DMS79 treated with DMSO at 0.1 percent for 48 hours (cell line): Measurements from ENCODE around the gene SHH.

Experiments
- DNase-seq: peaks from one replicate; lab custom pipeline; 2025; lab: John Stamatoyannopoulos, UW

Gene SHH

DNA sequence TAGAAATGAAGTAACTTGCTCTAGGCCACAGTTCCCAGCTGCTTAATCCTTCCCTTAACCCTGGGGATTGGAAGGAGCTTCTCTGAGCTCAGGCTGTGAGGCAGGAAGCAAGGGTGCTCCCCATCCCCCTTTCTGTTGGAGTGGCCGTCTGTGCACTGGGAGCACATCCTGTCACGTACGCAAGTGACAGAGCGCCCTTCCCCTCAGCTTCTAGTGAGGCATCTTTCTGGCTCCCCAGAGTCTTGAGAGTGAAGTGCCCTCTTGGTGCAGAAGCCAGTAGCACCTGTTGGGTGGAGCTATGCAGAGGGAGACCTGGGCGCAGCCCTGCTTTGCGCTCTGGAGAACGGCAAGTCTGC lies 47.8 kb downstream of the SHH start:
- no peak for DNase-seq

DNA sequence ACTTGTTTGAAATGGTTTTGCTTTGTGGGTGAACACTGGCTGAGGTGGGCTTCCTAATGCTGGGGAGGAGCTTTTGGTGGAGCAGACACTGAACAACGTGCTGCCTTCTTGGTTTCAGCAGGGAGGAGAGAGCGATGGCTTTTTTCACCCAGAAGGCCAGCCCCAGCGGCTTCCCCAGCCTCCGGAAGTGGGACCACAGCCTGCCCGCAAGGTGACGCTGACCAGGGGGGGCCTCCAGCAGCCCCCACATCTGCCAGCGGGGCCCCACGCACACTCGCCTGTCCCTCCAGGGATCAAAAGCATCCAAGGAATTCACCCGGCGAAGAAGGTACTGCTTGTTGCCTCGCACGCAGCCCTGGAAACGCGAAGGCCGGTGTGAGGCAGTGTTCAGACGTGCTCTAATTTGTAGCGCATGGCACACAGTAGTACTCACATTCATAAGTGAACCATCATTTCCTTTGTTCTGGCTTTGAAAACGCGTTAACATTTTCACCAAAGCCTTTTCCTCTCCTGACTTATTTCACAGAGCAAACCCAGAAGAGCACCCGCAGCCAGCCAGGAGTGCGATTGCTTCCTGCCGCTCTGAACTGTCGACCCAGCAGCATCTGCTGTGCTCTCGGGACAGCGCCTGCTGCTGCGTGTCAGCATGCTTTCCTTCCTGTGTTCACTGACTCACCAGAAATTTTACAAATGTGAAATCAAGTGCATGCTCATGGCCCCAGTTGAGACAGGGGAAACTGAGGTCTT lies 48.4 kb downstream of the SHH start:
- no peak for DNase-seq

DNA sequence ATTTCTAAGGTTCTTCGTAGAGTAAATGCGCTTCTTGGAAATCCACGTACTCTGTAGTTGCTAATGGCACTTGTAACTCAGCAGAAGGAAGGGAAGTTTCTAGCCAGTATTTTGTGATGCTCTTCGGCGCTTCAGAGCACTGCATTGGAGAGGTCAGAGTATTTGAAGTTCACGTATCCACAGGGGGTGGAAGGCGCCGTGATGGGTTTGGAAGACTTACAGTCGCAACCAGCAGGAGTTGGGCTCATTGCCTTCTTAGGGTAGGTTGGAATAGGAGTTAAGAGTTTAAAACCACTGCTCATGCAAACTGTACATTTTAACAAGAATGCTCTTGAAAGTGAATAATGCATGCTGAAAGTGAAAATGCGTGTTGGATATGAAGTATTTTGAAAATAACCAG lies 49.1 kb downstream of the SHH start:
- no peak for DNase-seq

GRCh38 chr7:155762655-155763054 lies 49.6 kb downstream of the SHH start:
- DNase-seq = no peak

DNA sequence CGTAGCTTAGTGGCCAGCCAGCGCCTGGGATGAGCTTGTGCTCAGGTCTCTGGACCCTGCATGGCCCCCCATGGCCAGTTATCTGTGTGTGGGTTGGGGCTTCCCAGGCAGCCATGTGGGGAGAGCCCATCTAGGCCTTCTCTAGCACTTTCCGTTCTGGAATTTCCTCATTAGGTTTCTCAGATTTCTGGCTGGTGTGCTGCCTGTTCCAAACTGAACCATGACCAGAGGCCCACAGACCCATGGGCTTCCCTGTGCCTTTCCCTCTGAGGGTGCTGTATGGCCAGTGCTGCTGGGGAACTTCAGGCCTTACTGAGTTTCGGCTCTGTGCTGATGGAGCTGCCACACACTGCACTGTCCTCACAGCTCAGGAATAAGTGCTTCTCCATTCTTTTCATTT lies 50.2 kb downstream of the SHH start:
- DNase-seq = no peak

DNA sequence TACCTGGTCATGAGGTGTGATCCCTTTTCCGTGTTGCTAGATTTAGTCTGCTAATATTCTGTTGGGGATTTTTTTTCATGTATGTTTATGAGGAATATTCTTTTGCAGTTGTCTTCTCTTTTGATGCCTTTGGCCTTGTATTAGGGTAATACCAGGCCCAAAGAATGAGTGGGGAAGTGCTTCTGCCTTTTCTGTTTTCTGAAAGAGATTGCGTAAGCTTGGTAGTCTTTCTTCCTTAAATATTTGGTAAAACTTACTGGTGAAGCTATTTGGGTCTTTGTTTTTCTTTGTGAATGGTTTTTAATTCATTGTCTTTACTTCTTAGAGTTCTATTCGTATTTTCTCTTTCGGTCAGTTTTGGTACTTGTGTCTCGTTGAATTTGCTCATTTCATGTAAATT lies 51.1 kb downstream of the SHH start:
- DNase-seq = no peak

DNA sequence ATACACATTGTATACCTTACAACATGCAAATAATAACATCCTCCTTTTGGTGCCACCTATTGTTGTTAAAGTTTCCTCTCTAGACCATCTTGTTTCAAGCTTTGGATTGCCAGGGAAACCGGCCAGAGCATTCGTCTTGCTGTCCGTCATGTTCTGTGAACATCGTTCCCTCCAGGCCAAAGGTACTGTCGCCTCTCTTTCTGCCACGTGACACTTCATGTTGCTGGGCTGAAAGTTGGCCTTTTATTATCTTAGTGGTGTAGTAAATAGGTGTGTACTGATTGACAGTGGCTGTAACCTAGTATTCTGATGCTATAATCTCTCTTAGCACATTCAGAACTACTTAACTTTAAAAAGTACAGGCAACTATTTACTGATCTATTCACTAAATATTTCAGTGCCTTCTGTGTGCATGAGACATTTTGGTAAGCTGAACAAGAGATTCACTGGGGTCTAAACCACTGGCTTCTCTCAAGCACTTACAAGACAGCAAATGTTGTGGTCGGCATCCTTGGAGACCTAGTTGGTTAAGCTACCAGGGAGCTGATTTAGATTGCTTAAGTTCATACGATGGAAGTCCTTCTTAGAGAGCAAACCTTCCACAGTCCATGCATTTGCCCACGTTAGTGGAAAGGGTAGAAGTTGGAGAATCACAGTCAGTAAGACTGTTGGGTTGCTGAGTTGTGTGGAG lies 52.4 kb downstream of the SHH start:
- no peak for DNase-seq

DNA sequence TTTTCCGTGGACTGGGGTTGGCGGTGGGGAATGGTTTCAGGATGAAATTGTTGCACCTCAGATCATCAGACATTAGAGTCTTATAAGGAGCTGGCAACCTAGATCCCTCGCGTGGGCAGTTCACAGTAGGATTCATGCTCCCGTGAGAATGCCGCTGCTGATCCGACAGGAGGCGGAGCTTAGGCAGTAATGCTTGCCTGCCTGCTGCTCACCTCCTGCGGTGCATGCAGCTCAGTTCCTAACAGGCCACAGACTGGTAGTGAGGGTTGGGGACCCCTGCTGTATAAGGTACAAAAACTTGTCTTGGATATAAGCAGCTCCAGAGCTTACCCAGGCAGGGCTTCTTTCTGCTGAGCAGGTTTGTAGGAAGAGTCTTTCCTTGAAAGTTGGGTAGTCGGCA lies 53.9 kb downstream of the SHH start:
- DNase-seq = no peak

GRCh38 chr7:155756322-155756721 lies 55.9 kb downstream of the SHH start:
- no peak for DNase-seq

GRCh38 chr7:155755026-155755425 lies 57.2 kb downstream of the SHH start:
- no peak for DNase-seq

DNA sequence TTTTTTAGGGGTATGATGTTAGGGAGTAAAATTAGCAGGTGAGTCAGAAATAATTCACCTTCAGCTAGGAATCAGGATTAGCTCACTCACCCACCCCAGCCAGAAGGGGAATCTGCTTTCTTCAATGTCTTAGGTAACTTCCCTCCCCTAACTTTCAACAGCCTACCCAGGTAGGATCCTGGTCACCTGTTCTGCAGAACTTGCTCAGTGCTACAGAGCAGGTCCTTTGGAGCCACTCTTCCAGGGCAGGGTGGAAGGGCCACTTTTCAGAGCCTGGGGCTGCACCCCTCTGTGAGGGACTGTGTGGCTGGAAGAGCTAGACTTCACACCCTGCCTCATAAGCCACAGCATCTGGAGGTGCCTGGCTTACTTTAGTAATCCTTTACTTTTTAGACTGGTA lies 58.1 kb downstream of the SHH start:
- DNase-seq = no peak

DNA sequence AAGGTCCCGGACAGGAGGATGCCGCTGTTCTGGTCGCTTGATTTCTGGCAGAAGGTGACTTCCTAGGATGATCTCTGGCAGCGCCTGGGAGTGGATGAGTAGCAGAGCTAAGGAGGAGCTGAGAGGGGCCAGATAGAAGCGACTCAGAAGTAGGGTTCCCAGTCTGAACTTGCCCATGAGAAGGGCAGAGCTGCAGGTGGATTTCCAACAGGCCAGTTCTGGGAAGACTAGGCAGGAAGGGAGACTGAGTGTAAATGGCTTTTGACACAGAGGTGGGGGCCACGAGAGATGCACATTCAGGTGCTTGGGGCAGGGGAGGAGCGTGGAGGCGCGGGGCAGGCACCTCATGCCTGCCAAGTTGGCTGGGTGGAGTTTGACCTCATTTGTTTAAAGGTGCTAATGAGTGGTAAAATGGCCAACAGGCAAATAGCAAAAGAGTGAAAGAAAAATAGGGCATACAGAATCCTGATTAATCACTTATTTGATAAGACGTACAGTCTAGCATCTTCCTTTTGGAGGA lies 58.8 kb downstream of the SHH start:
- DNase-seq = no peak

- DNase-seq = no peak
These were observed 59.4 kb downstream of the SHH start for GRCh38 chr7:155752756-155753445.

DNA sequence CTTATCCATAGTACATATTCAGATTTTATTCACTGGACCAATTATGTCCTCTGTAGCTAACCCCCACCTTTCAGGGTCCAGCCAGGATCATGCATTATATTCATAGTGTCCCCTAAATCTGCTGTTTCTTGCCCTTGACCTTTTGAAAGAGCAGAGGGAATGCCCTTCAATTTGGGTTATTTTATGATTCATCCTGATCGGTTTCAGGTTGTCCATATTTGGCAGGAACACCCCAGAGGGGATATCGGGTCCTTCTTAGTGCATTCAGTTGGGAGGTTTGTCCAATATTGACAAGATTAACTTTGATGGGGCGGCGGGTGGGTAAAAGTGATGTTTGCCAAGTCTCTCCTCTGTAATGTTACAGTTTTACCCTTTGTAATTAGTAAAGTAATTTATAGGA lies 60.9 kb downstream of the SHH start:
- no peak for DNase-seq

- no peak for DNase-seq
These were observed 61.8 kb downstream of the SHH start for GRCh38 chr7:155750255-155751125.
